ENCODE measurements around the gene GLIS2. TPM values are rescaled to one million over a fixed set of nuclear protein-coding genes. Genes with fewer than 3 reads are reported as not detected.

The GLIS2 gene
- total RNA-seq, 1 donor from 2014 or later, result 16.5 TPM

GRCh38 chr16:4334724-4335495, 19.0 kb downstream of the GLIS2 start:
- no peak for DNase-seq
- Mint-ChIP-seq H3K27ac (ENCODE audit: unreplicated experiment) (no peak overlapping the region), H3K4me3 (ENCODE audit: unreplicated experiment) (no peak overlapping the region), H3K36me3 (ENCODE audit: unreplicated experiment) (no peaks in the 10 kb centered on the region), H3K9me3 (ENCODE audit: unreplicated experiment) (peaks cover 1% of the 10 kb centered on the region), H3K4me1 (ENCODE audit: low read depth, unreplicated experiment) (peaks cover 2% of the 10 kb centered on the region), H3K27me3 (ENCODE audit: unreplicated experiment) (peaks cover 3% of the 10 kb centered on the region)
- no peak for TF ChIP-seq CTCF (IDR thresholded peaks at IDR 0.05; ENCODE audit: partially characterized antibody, unreplicated experiment)

GRCh38 chr16:4336701-4337539, 21.1 kb downstream of the GLIS2 start:
- Mint-ChIP-seq H3K4me3 (ENCODE audit: unreplicated experiment) (no peak overlapping the region), H3K4me1 (ENCODE audit: low read depth, unreplicated experiment) (peaks cover 2% of the 10 kb centered on the region), H3K36me3 (ENCODE audit: unreplicated experiment) (no peaks in the 10 kb centered on the region), H3K27me3 (ENCODE audit: unreplicated experiment) (no peaks in the 10 kb centered on the region), H3K9me3 (ENCODE audit: unreplicated experiment) (peaks cover 1% of the 10 kb centered on the region), H3K27ac (ENCODE audit: unreplicated experiment) (no peak overlapping the region)
- no peak for DNase-seq
- TF ChIP-seq CTCF (IDR thresholded peaks at IDR 0.05; ENCODE audit: partially characterized antibody, unreplicated experiment), result no peak

- Mint-ChIP-seq H3K4me1 (ENCODE audit: low read depth, unreplicated experiment) (peaks cover 2% of the 10 kb centered on the region), H3K27ac (ENCODE audit: unreplicated experiment) (no peak overlapping the region), H3K9me3 (ENCODE audit: unreplicated experiment) (peaks cover 1% of the 10 kb centered on the region), H3K4me3 (ENCODE audit: unreplicated experiment) (no peak overlapping the region), H3K36me3 (ENCODE audit: unreplicated experiment) (no peaks in the 10 kb centered on the region), H3K27me3 (ENCODE audit: unreplicated experiment) (no peaks in the 10 kb centered on the region)
- DNase-seq, result no peak
- TF ChIP-seq CTCF (IDR thresholded peaks at IDR 0.05; ENCODE audit: partially characterized antibody, unreplicated experiment), result no peak
These were observed 21.7 kb downstream of the GLIS2 start for GRCh38 chr16:4337540-4338088.

- Mint-ChIP-seq H3K4me3 (ENCODE audit: unreplicated experiment) (no peak overlapping the region), H3K4me1 (ENCODE audit: low read depth, unreplicated experiment) (peaks cover 2% of the 10 kb centered on the region), H3K27me3 (ENCODE audit: unreplicated experiment) (no peaks in the 10 kb centered on the region), H3K36me3 (ENCODE audit: unreplicated experiment) (no peaks in the 10 kb centered on the region), H3K9me3 (ENCODE audit: unreplicated experiment) (peaks cover 1% of the 10 kb centered on the region), H3K27ac (ENCODE audit: unreplicated experiment) (no peak overlapping the region)
- TF ChIP-seq CTCF (IDR thresholded peaks at IDR 0.05; ENCODE audit: partially characterized antibody, unreplicated experiment), result no peak
- DNase-seq, result no peak
These were observed 22.3 kb downstream of the GLIS2 start for GRCh38 chr16:4338125-4338582.
